ENCODE data around the gene ERO1B. TPM values are rescaled to one million over a fixed set of nuclear protein-coding genes. Genes with fewer than 3 reads are reported as not detected.

Gene ERO1B
- total RNA-seq, 1 experiment from 2014 or later: 3.2 TPM

DNA sequence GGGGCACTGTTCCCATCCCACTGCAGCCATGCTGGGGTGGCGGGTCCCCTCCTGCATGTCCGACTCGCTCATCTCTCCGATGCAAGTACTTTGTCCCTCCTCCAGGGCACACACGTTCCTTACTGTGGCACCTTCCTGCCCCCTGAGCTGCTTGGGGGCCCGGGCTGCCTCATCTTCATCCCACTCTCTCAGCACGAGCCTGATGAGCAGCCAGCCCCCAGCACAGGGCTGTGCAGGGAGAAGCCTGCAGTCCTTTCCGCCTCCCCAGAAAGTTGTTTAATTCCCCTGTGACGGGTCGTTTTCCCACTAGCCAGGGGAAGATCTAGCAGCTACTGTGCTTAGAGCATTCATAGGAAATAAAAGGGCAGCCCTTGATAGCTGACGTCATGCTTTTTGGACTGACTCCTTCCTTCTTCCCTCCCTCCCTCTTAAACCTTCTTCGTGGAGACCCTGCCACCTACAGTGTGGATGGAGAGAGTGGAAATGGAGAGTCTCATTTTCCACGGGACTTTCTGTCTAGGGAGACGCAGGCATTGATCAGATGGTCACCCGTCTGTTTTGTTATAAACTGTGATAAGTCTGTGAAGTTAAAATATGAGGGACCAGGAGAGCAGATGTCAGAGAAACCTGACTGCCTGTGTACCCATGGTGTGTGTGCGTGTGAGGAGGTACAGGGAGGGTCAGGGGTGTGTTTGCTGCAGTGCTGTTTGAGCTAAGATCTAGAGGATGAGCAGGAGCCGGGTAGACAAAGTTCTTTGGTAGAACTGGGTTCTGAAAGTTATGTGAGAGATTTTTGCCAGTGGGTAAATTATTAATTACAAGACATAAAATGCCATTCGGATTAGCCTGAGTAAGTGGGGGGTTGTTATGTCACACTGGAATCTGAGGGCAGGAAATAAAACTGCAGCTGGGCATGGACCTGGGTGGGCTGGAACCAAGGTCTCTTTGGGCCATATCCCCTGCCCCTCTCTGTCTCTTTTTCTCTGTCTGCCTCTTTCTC is 105.1 kb downstream of the ERO1B start:
- Mint-ChIP-seq H3K36me3 (peaks cover 5% of the 10 kb centered on the region), H3K9me3 (no peaks in the 10 kb centered on the region), H3K4me3 (no peak overlapping the region), H3K27me3 (ENCODE audit: low read depth) (no peaks in the 10 kb centered on the region), H3K27ac (no peak overlapping the region), H3K4me1 (peaks cover 11% of the 10 kb centered on the region)
- POLR2A ChIA-PET: no interaction called here
- ATAC-seq: no peak; the same call in 1 of the 2 replicates
- CTCF ChIA-PET: interaction anchor here (0.6 to 1.3 kb wide), 2 partner anchors 52 to 149 kb away, joined by 4 read pairs; no protein-coding TSS in a partner anchor
- no peak for DNase-seq (ENCODE audit: low spot score)
- TF ChIP-seq, protein P1, sequence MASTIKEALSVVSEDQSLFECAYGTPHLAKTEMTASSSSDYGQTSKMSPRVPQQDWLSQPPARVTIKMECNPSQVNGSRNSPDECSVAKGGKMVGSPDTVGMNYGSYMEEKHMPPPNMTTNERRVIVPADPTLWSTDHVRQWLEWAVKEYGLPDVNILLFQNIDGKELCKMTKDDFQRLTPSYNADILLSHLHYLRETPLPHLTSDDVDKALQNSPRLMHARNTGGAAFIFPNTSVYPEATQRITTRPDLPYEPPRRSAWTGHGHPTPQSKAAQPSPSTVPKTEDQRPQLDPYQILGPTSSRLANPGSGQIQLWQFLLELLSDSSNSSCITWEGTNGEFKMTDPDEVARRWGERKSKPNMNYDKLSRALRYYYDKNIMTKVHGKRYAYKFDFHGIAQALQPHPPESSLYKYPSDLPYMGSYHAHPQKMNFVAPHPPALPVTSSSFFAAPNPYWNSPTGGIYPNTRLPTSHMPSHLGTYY (CRISPR knock-in tag; IDR thresholded peaks at IDR 0.05): no peak
- no peak for TF ChIP-seq NFATC4 (CRISPR knock-in tag; IDR thresholded peaks at IDR 0.05)
- TF ChIP-seq, protein P2, sequence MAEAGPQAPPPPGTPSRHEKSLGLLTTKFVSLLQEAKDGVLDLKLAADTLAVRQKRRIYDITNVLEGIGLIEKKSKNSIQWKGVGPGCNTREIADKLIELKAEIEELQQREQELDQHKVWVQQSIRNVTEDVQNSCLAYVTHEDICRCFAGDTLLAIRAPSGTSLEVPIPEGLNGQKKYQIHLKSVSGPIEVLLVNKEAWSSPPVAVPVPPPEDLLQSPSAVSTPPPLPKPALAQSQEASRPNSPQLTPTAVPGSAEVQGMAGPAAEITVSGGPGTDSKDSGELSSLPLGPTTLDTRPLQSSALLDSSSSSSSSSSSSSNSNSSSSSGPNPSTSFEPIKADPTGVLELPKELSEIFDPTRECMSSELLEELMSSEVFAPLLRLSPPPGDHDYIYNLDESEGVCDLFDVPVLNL (CRISPR knock-in tag; IDR thresholded peaks at IDR 0.05; ENCODE audit: borderline replicate concordance, low read depth): no peak
- TF ChIP-seq OVOL2 (CRISPR knock-in tag; IDR thresholded peaks at IDR 0.05; ENCODE audit: borderline replicate concordance): no peak
- no peak for TF ChIP-seq TCF7 (CRISPR knock-in tag; IDR thresholded peaks at IDR 0.05; ENCODE audit: low read depth)
- no peak for TF ChIP-seq HMGA2 (CRISPR knock-in tag; IDR thresholded peaks at IDR 0.05)
- TF ChIP-seq, protein P3, sequence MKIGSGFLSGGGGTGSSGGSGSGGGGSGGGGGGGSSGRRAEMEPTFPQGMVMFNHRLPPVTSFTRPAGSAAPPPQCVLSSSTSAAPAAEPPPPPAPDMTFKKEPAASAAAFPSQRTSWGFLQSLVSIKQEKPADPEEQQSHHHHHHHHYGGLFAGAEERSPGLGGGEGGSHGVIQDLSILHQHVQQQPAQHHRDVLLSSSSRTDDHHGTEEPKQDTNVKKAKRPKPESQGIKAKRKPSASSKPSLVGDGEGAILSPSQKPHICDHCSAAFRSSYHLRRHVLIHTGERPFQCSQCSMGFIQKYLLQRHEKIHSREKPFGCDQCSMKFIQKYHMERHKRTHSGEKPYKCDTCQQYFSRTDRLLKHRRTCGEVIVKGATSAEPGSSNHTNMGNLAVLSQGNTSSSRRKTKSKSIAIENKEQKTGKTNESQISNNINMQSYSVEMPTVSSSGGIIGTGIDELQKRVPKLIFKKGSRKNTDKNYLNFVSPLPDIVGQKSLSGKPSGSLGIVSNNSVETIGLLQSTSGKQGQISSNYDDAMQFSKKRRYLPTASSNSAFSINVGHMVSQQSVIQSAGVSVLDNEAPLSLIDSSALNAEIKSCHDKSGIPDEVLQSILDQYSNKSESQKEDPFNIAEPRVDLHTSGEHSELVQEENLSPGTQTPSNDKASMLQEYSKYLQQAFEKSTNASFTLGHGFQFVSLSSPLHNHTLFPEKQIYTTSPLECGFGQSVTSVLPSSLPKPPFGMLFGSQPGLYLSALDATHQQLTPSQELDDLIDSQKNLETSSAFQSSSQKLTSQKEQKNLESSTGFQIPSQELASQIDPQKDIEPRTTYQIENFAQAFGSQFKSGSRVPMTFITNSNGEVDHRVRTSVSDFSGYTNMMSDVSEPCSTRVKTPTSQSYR (CRISPR knock-in tag; IDR thresholded peaks at IDR 0.05): no peak
- no peak for TF ChIP-seq PRRX2 (CRISPR knock-in tag; IDR thresholded peaks at IDR 0.05)

GRCh38 chr1:236175642-236176336 is 106.0 kb downstream of the ERO1B start:
- no peak overlapping the region for H3K27ac Mint-ChIP-seq
- ChIA-PET POLR2A (no interaction called here), CTCF (no interaction called here)
- no peak overlapping the region for H3K4me3 Mint-ChIP-seq
- peaks cover 11% of the 10 kb centered on the region for H3K4me1 Mint-ChIP-seq
- H3K36me3 Mint-ChIP-seq: peaks cover 5% of the 10 kb centered on the region
- no peaks in the 10 kb centered on the region for H3K27me3 Mint-ChIP-seq (ENCODE audit: low read depth)
- no peak for DNase-seq (ENCODE audit: low spot score)
- no peaks in the 10 kb centered on the region for H3K9me3 Mint-ChIP-seq
- no peak for ATAC-seq
- TF ChIP-seq CREM (CRISPR knock-in tag; IDR thresholded peaks at IDR 0.05): no peak
- no peak for TF ChIP-seq ZSCAN18 (CRISPR knock-in tag; IDR thresholded peaks at IDR 0.05)
- TF ChIP-seq, protein P4, sequence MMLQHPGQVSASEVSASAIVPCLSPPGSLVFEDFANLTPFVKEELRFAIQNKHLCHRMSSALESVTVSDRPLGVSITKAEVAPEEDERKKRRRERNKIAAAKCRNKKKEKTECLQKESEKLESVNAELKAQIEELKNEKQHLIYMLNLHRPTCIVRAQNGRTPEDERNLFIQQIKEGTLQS (CRISPR knock-in tag; conservative IDR thresholded peaks at IDR 0.05): no peak
- TF ChIP-seq HMGA2 (CRISPR knock-in tag; IDR thresholded peaks at IDR 0.05): no peak
- TF ChIP-seq ELF4 (CRISPR knock-in tag; IDR thresholded peaks at IDR 0.05; ENCODE audit: low read depth): no peak
- no peak for TF ChIP-seq PRRX2 (CRISPR knock-in tag; IDR thresholded peaks at IDR 0.05)
- no peak for TF ChIP-seq KAT7 (CRISPR knock-in tag; IDR thresholded peaks at IDR 0.05; ENCODE audit: borderline replicate concordance)
- TF ChIP-seq TP53 (CRISPR knock-in tag; IDR thresholded peaks at IDR 0.05): no peak
- no peak for TF ChIP-seq OVOL2 (CRISPR knock-in tag; IDR thresholded peaks at IDR 0.05; ENCODE audit: borderline replicate concordance)
- TF ChIP-seq, protein P5, sequence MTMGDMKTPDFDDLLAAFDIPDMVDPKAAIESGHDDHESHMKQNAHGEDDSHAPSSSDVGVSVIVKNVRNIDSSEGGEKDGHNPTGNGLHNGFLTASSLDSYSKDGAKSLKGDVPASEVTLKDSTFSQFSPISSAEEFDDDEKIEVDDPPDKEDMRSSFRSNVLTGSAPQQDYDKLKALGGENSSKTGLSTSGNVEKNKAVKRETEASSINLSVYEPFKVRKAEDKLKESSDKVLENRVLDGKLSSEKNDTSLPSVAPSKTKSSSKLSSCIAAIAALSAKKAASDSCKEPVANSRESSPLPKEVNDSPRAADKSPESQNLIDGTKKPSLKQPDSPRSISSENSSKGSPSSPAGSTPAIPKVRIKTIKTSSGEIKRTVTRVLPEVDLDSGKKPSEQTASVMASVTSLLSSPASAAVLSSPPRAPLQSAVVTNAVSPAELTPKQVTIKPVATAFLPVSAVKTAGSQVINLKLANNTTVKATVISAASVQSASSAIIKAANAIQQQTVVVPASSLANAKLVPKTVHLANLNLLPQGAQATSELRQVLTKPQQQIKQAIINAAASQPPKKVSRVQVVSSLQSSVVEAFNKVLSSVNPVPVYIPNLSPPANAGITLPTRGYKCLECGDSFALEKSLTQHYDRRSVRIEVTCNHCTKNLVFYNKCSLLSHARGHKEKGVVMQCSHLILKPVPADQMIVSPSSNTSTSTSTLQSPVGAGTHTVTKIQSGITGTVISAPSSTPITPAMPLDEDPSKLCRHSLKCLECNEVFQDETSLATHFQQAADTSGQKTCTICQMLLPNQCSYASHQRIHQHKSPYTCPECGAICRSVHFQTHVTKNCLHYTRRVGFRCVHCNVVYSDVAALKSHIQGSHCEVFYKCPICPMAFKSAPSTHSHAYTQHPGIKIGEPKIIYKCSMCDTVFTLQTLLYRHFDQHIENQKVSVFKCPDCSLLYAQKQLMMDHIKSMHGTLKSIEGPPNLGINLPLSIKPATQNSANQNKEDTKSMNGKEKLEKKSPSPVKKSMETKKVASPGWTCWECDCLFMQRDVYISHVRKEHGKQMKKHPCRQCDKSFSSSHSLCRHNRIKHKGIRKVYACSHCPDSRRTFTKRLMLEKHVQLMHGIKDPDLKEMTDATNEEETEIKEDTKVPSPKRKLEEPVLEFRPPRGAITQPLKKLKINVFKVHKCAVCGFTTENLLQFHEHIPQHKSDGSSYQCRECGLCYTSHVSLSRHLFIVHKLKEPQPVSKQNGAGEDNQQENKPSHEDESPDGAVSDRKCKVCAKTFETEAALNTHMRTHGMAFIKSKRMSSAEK (CRISPR knock-in tag; IDR thresholded peaks at IDR 0.05; ENCODE audit: borderline replicate concordance): no peak
- TF ChIP-seq E2F1 (CRISPR knock-in tag; IDR thresholded peaks at IDR 0.05): no peak
- TF ChIP-seq MAX (CRISPR knock-in tag; IDR thresholded peaks at IDR 0.05): no peak
- no peak for TF ChIP-seq ZMAT4 (CRISPR knock-in tag; IDR thresholded peaks at IDR 0.05)

All from WTC11 (cell line).